ENCODE data around the gene NBPF3.

- TF ChIP-seq CTCF (IDR thresholded peaks at IDR 0.05) (no peak), EP300 (IDR thresholded peaks at IDR 0.05) (no peak)
These were observed 86.5 kb downstream of the NBPF3 start for GRCh38 chr1:21526441-21526840.
